IMR-90 (cell line): ENCODE results near the gene LRP6. TPM values are rescaled to one million over a fixed set of nuclear protein-coding genes. Genes with fewer than 3 reads are reported as not detected.

Source experiments
- ATAC-seq: fragments of 200-7000 bp; cut with Tn5 transposase; 2 replicates; pipeline ENCODE4 v1.9.1; 2020; ENCODE audit warnings: low read depth, mild to moderate bottlenecking, moderate library complexity
- BruUV-seq: library from RNA; stranded (reverse); fragments of 400-500 nt; replicated peaks from 2 replicates; lab custom pipeline; 2021; lab: Mats Ljungman, UMichigan
- CTCF ChIA-PET: fragments of 300-600 bp; formaldehyde crosslinking; extraction: SDS; loops from one replicate; lab custom pipeline; 2021; ENCODE audit warnings: antibody characterized with exemption; lab: Yijun Ruan, JAX
- POLR2A ChIA-PET: fragments of 300-600 bp; sonication (Branson Sonifier 250); formaldehyde crosslinking; loops from one replicate; lab custom pipeline; 2022; ENCODE audit warnings: antibody characterized with exemption; ENCODE audit not compliant: unreplicated experiment; lab: Charles Lee
- DNase-seq: peaks from one replicate; pipeline ENCODE4 v3.0.0; 2013
- H2AFZ ChIP-seq: replicated peaks from 2 replicates; pipeline ENCODE3; 2013; ENCODE audit warnings: low read length, mild to moderate bottlenecking; ENCODE audit not compliant: poor library complexity
- H2AK5ac ChIP-seq: 2 replicates; pipeline ENCODE4 v1.6.1; 2013; ENCODE audit warnings: low read depth, low read length, inconsistent platforms
- H2AK9ac ChIP-seq: replicated peaks from 2 replicates; pipeline ENCODE3; 2013; ENCODE audit warnings: mild to moderate bottlenecking, low read depth, low read length, moderate library complexity; ENCODE audit not compliant: poor library complexity
- H2BK120ac ChIP-seq: 2 replicates; pipeline ENCODE4 v1.6.1; 2013; ENCODE audit warnings: low read depth, low read length, inconsistent platforms
- H2BK15ac ChIP-seq: 3 replicates; pipeline ENCODE4 v1.6.1; 2013; ENCODE audit warnings: low read depth, low read length, inconsistent platforms
- H2BK20ac ChIP-seq: 2 replicates; pipeline ENCODE4 v1.6.1; 2013; ENCODE audit warnings: low read depth, mild to moderate bottlenecking, inconsistent platforms, low read length, moderate library complexity
- H2BK5ac ChIP-seq: 2 replicates; pipeline ENCODE4 v1.6.1; 2013; ENCODE audit warnings: mild to moderate bottlenecking, low read depth, low read length, inconsistent platforms; ENCODE audit not compliant: poor library complexity, severe bottlenecking
- H3K14ac ChIP-seq: replicated peaks from 2 replicates; pipeline ENCODE4 v1.6.1; 2013; ENCODE audit warnings: low read depth, low read length, inconsistent platforms
- H3K18ac ChIP-seq: 2 replicates; pipeline ENCODE4 v1.6.1; 2013; ENCODE audit warnings: low read depth, low read length, control low read depth
- H3K23ac ChIP-seq: 2 replicates; pipeline ENCODE4 v1.6.1; 2013; ENCODE audit warnings: low read depth, low read length, inconsistent platforms
- H3K27ac ChIP-seq: 2 replicates; pipeline ENCODE4 v1.5.1; 2013; ENCODE audit warnings: mild to moderate bottlenecking, control low read depth, low read length; ENCODE audit not compliant: insufficient read depth
- H3K27me3 ChIP-seq: 2 replicates; pipeline ENCODE4 v1.6.1; 2013; ENCODE audit warnings: low read length; ENCODE audit not compliant: control insufficient read depth, insufficient read depth
- H3K36me3 ChIP-seq: 2 replicates; pipeline ENCODE4 v1.6.1; 2013; ENCODE audit warnings: low read length, mixed read lengths; ENCODE audit not compliant: control insufficient read depth, insufficient read depth
- H3K4ac ChIP-seq: 2 replicates; pipeline ENCODE4 v1.6.1; 2013; ENCODE audit warnings: low read depth, low read length, inconsistent platforms
- H3K4me1 ChIP-seq: 2 replicates; pipeline ENCODE4 v1.6.1; 2013; ENCODE audit warnings: low read length, mixed read lengths; ENCODE audit not compliant: control insufficient read depth, insufficient read depth
- H3K4me2 ChIP-seq: 2 replicates; pipeline ENCODE4 v1.6.1; 2013; ENCODE audit warnings: low read depth, mild to moderate bottlenecking, control low read depth, low read length, moderate library complexity
- H3K4me3 ChIP-seq: 2 replicates; pipeline ENCODE4 v1.5.1; 2013; ENCODE audit warnings: low read depth, mild to moderate bottlenecking, control low read depth, low read length, moderate library complexity; ENCODE audit not compliant: insufficient read depth
- H3K56ac ChIP-seq: 2 replicates; pipeline ENCODE4 v1.6.1; 2013; ENCODE audit warnings: low read length, inconsistent platforms; ENCODE audit not compliant: insufficient read depth; ENCODE audit errors: extremely low read depth
- H3K79me1 ChIP-seq, 2 experiments: 2 replicates each; pipeline ENCODE4 v1.6.1; 2013; ENCODE audit warnings: low read length in 2 of 2, inconsistent platforms in 1 of 2, low read depth in 1 of 2
- H3K9ac ChIP-seq: 2 replicates; pipeline ENCODE4 v1.6.1; 2013; ENCODE audit warnings: low read depth, low read length, control low read depth
- H3K9me1 ChIP-seq: 2 replicates; pipeline ENCODE4 v1.6.1; 2013; ENCODE audit warnings: low read length, inconsistent platforms; ENCODE audit not compliant: insufficient read depth
- H3K9me3 ChIP-seq: 2 replicates; pipeline ENCODE4 v1.6.1; 2013; ENCODE audit warnings: low read length; ENCODE audit not compliant: control insufficient read depth, insufficient read depth
- H4K20me1 ChIP-seq: 2 replicates; pipeline ENCODE4 v1.6.1; 2013; ENCODE audit warnings: low read length, inconsistent platforms; ENCODE audit not compliant: insufficient read depth
- H4K5ac ChIP-seq: 2 replicates; pipeline ENCODE4 v1.6.1; 2013; ENCODE audit warnings: mild to moderate bottlenecking, low read depth, low read length, control low read depth
- H4K8ac ChIP-seq, 2 experiments: 2 replicates each; pipeline ENCODE4 v1.6.1; 2013; ENCODE audit warnings: low read depth in 2 of 2, low read length in 2 of 2, control low read depth in 1 of 2, inconsistent platforms in 1 of 2
- H4K91ac ChIP-seq: 2 replicates; pipeline ENCODE4 v1.6.1; 2013; ENCODE audit warnings: low read depth, low read length, inconsistent platforms; ENCODE audit not compliant: insufficient read depth
- BHLHE40 ChIP-seq: fragments of 150-350 bp; IDR thresholded peaks from 2 replicates; pipeline ENCODE4 v1.6.1; 2016; ENCODE audit warnings: mild to moderate bottlenecking, low read depth, low read length
- CHD1 ChIP-seq: IDR thresholded peaks from 2 replicates; pipeline ENCODE4 v1.6.1; 2012; ENCODE audit warnings: low read depth, low read length, improper control_type of control experiment
- ELK1 ChIP-seq: fragments of 150-350 bp; IDR thresholded peaks from 2 replicates; pipeline ENCODE4 v1.6.1; 2016; ENCODE audit warnings: low read depth, mild to moderate bottlenecking, low read length, moderate library complexity, borderline replicate concordance
- MAZ ChIP-seq: IDR thresholded peaks from 2 replicates; pipeline ENCODE4 v1.6.1; 2012; ENCODE audit warnings: low read depth, mild to moderate bottlenecking, low read length, improper control_type of control experiment, moderate library complexity, borderline replicate concordance
- MXI1 ChIP-seq: IDR thresholded peaks from 2 replicates; pipeline ENCODE4 v1.6.1; 2012; ENCODE audit warnings: low read depth, mild to moderate bottlenecking, low read length, moderate library complexity, borderline replicate concordance
- POLR2A ChIP-seq: IDR thresholded peaks from 2 replicates; pipeline ENCODE4 v1.6.1; 2012; ENCODE audit warnings: mild to moderate bottlenecking, low read depth, low read length
- RCOR1 ChIP-seq: IDR thresholded peaks from 2 replicates; pipeline ENCODE4 v1.6.1; 2012; ENCODE audit warnings: mild to moderate bottlenecking, low read length, improper control_type of control experiment; ENCODE audit not compliant: insufficient replicate concordance
- RFX5 ChIP-seq: IDR thresholded peaks from 2 replicates; pipeline ENCODE4 v1.8.0; 2012; ENCODE audit warnings: low read depth, mild to moderate bottlenecking, low read length, moderate library complexity
- SMC3 ChIP-seq: fragments of 150-350 bp; IDR thresholded peaks from 2 replicates; pipeline ENCODE4 v1.6.1; 2016; ENCODE audit warnings: low read depth, mild to moderate bottlenecking, antibody characterized with exemption, low read length, moderate library complexity
- USF2 ChIP-seq: fragments of 150-350 bp; IDR thresholded peaks from 2 replicates; pipeline ENCODE4 v1.6.1; 2017; ENCODE audit warnings: mild to moderate bottlenecking, antibody characterized with exemption, low read length, low read depth
- WGBS, 2 experiments: methylation state at CpG; one replicate each; pipeline versions ENCODE4 v1.1.5 to v1.1.7; 2013; ENCODE audit warnings: missing lambda C conversion rate in 2 of 2; ENCODE audit not compliant: insufficient read length in 1 of 2; ENCODE audit errors: extremely low coverage in 2 of 2; 5-methylcytosine and 5-hydroxymethylcytosine counted together
- dilution Hi-C: fragments of 300-500 bp; cut with HindIII; formaldehyde crosslinking; loops from one replicate; pipeline ENCODE4 v1.14.3; 2018; ENCODE audit warnings: low sequenced_read_pairs; ENCODE audit not compliant: unreplicated experiment
- in situ Hi-C: fragments of 300-500 bp; cut with MboI; formaldehyde crosslinking; loops from 3 replicates; pipeline ENCODE4 v1.14.3; 2019; ENCODE audit warnings: low sequenced_read_pairs, inconsistent platforms, mixed read lengths
- intact Hi-C: fragments of 100-400 bp; cut with micrococcal nuclease; formaldehyde crosslinking; loops from 2 replicates; pipeline ENCODE4 v1.10.0; 2022
- polyA plus RNA-seq, 3 experiments: library from polyadenylated mRNA; depleted of rRNA; stranded (reverse); fragments of >200 nt; gene quantifications; 2 replicates each; pipeline ENCODE4 v1.2.3, GENCODE V29; 2012; ENCODE audit warnings: low replicate concordance in 1 of 3
- total RNA-seq: library from RNA; depleted of rRNA; stranded (reverse); fragments of >200 nt; gene quantifications from 2 replicates; pipeline ENCODE4 v1.2.3, GENCODE V29; 2012

Gene LRP6
- total and polyA plus RNA-seq, 2 of the 4 experiments (the other 2 are of a cell fraction), result 14.2 to 32.1 TPM

GRCh38 chr12:12273291-12273957 lies 6.6 kb upstream of the LRP6 start:
- intact Hi-C loops, result loop anchor here (2.0 kb wide), 1 partner anchor 47 kb away; no protein-coding TSS in a partner anchor
- Histone ChIP-seq H2AK5ac (peak overlapping the region; percentile 7; the same call in 1 of the 2 replicates), H4K91ac (peak overlapping the region; percentile 48; the same call in 1 of the 2 replicates), H2BK15ac (no peak overlapping the region; the same call in 2 of the 3 replicates), H3K9me3 (peaks cover 6% of the 10 kb centered on the region), H4K5ac (no peak overlapping the region), H3K4me3 (no peak overlapping the region), H4K20me1 (no peaks in the 10 kb centered on the region), H3K36me3 (no peaks in the 10 kb centered on the region), H3K18ac (peak overlapping the region; percentile 78), H2BK5ac (peak overlapping the region; percentile 77), H3K9me1 (no peaks in the 10 kb centered on the region), H3K4me1 (peaks cover 6% of the 10 kb centered on the region), H4K8ac (peak overlapping the region in 1 of 2 experiments; percentile 28; a peak in 3 of 4 replicates), H3K14ac (peak overlapping the region; percentile 88), H3K9ac (no peak overlapping the region), H3K79me1 (no peaks in the 10 kb centered on the region), H2BK20ac (peak overlapping the region; percentile 92), H3K27ac (no peak overlapping the region), H2AFZ (peak overlapping the region; percentile 58), H3K23ac (peak overlapping the region; percentile 72), H3K27me3 (no peaks in the 10 kb centered on the region), H2BK120ac (peak overlapping the region; percentile 54), H3K56ac (no peak overlapping the region), H3K4ac (peak overlapping the region; percentile 59; the same call in 1 of the 2 replicates), H3K4me2 (no peak overlapping the region), H2AK9ac (no peak overlapping the region)
- ATAC-seq (peak; percentile 77), DNase-seq (peak; percentile 36)
- TF ChIP-seq RFX5, result no peak
- no peak for TF ChIP-seq USF2
- no peak for TF ChIP-seq MXI1
- TF ChIP-seq MAZ, result no peak
- no peak for TF ChIP-seq POLR2A
- no peak for TF ChIP-seq RCOR1
- TF ChIP-seq BHLHE40, result no peak
- TF ChIP-seq ELK1, result no peak
- no peak for TF ChIP-seq SMC3
- TF ChIP-seq CHD1, result no peak
- BruUV-seq, result no TSS peak
- ChIA-PET POLR2A (no interaction called here), CTCF (no interaction called here)
- in situ Hi-C loops, result no loop called here
- dilution Hi-C loops, result no loop called here
- WGBS, 2 experiments, result no CpG with 5 or more reads among the region's 4 CpGs
